ENCODE measurements around the gene GALNT6.
"Not testable (repeated sequence)": the region's sequence is repeated elsewhere in the genome, so short reads cannot be mapped to it uniquely, and the experiment has no call there.

GALNT6 gene

GRCh38 chr12:51323966-51324895, 67.0 kb downstream of the GALNT6 start, which contains the start of gene BIN2:
Gene BIN2 (minus strand): TSS chr12:51324174. CDS start chr12:51324102, 72 bp downstream.
- no peak for FAIRE-seq
- DNase-seq (ENCODE audit: low spot score) = no peak

- FAIRE-seq = no peak
- DNase-seq (ENCODE audit: low spot score) = no peak
Observed at GRCh38 chr12:51323317-51323960, 67.8 kb downstream of the GALNT6 start.

DNA sequence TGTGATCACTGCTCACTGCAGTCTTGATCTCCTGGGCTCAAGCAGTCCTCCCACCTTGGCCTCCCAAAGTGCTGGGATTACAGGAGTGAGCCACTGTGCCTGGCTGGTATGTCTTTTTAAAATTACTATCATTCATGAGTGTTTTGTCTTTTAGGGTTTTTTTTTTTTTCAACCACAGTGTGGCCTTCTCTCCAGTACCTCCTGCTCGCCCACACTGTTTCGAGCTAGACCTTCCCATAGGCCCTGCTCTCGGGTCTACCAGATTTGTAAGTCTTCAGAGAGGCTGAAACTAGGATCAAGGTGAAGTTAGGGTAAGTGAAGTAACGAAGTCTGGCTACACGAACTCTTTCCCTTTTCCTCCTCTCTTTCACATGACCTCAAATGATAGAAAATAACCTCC, 68.8 kb downstream of the GALNT6 start:
- no peak for DNase-seq (ENCODE audit: low spot score)
- no peak for FAIRE-seq

- DNase-seq (ENCODE audit: low spot score) = no peak
Observed at GRCh38 chr12:51321882-51322281, 69.3 kb downstream of the GALNT6 start.

DNA sequence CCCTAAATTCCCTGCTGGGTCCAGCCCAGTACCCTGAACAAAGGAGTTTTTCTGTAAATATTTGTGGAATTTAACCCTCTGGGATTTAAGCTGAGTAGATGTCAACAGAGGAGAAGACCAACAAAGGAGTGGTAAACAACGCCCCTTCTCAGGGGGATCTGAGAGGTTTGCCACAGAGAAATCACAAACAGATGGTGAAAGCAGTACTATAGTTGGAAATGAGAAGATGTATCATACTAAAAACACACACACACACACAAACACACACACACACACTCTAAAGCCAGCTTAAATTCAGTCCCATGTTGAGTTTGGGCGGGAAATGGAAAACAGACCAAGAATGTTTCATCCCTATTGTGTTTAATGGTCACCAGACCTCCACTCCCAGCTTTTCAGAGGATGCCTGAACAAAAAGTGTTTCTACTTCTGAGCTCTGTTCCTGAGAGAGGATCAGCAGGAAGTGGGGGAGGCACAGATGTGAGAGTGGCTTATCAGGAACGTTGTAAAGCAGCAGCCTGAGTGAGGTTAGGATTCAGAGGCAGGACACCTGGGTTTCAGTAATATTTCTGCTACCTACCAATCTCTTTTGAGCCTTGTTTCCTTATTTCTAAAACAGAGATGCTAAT, 70.4 kb downstream of the GALNT6 start:
- DNase-seq (ENCODE audit: low spot score) (no peak), FAIRE-seq (no peak)

More at GRCh38 chr12:51321882-51322281, 69.3 kb downstream of the GALNT6 start:
- no peak for FAIRE-seq

GRCh38 chr12:51320311-51320694, 70.9 kb downstream of the GALNT6 start:
- DNase-seq (ENCODE audit: low spot score) (no peak), FAIRE-seq (no peak)

- FAIRE-seq (no peak), DNase-seq (ENCODE audit: low spot score) (no peak)
Observed at GRCh38 chr12:51318846-51319599, 72.2 kb downstream of the GALNT6 start.

GRCh38 chr12:51318057-51318806, 73.0 kb downstream of the GALNT6 start:
- FAIRE-seq; DNase-seq (ENCODE audit: low spot score): not testable (repeated sequence)

DNA sequence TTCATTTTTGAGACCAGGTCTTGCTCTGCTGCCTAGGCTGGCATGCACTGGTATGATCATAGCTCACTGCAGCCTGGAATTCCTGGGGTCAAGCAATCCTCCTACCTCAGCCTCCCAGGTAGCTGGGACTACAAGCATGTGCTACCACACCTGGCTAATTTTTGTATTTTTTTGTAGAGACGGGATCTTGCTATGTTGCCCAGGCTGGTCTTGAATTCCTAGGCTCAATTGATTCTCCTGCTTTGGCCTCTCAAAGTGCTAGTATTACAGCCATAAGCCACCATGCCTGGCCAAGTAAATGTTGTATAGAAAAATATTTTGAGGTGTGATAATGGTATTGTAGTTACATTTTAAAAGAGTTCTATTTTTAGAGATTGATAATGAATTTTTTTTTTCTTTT, 79.8 kb downstream of the GALNT6 start:
- FAIRE-seq (no peak), DNase-seq (ENCODE audit: low spot score) (no peak)

DNA sequence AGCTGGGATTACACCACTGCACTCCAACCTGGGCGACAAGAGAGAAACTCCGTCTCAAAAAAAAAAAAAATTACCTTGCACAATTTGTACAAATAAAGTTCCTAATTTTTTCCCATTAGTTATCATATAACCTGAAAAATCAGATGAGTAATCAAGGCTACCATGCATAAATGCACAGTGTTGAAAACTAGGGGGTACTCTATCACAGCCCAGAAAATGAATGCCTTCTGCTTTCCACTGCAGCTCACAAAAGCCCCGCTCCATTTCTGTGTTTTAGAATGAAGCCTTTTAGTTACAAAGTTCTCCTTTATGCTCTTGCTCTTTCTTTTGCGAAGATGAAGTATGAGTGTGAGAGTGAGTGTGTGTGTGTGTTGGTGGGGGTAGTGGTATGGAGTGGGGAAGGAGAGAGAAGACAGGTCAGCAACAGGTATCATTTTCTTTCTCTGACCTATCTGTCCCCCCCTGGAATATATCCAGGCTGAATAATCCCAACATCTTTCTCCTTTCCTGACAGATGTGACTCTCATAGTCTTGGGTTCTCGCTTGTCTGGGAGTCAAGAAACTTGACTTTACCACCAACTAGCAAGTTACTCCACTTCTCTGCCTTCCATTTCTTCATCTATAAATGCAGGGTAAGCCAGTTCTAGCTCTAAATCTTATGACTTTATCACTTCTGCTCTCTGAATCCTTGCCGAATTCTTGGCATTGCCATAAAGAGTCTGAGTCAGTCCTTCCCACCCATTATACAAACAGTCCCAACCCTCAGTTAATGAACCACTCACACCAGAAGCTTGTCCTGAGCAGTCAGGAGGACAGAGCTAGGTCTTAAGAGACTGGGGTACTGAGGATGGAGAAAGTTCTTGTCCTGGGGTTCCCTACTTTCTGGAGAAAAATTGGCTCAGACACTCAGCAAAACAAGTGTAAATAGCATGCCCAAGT, 83.3 kb downstream of the GALNT6 start:
- FAIRE-seq (peak; percentile 74), DNase-seq (ENCODE audit: low spot score) (peak; percentile 57)

DNA sequence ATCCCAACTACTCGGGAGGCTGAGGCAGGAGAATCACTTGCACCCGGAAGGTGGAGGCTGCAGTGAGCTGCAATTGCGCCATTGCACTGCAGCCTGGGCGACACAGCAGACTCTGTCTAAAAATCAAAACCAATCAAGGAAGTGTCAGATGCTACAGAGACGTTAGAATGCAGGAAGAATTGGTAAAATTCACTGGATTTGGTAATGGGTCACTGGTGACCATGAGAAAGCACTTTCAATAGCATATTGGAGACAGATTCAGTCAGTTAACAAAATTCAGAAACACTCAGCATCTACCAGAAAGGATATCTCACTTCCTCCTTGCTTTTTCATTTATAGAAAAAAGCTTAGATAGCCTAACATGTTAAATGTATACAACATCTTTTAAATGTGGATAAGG, 84.7 kb downstream of the GALNT6 start:
- DNase-seq (ENCODE audit: low spot score) (no peak), FAIRE-seq (no peak)
